H1 (cell line): ENCODE measurements around the gene ZNF770. TPM values are rescaled to one million over a fixed set of nuclear protein-coding genes. Genes with fewer than 3 reads are reported as not detected.

ENCODE experiments used
- CTCF ChIA-PET: fragments of 300-600 bp; sonication (Branson Sonifier 250); formaldehyde crosslinking; loops from one replicate; lab custom pipeline; 2021; ENCODE audit not compliant: partially characterized antibody; lab: Charles Lee
- POLR2A ChIA-PET: fragments of 300-600 bp; sonication (Branson Sonifier 250); formaldehyde crosslinking; loops from one replicate; lab custom pipeline; 2021; ENCODE audit warnings: inconsistent platforms; ENCODE audit not compliant: partially characterized antibody; lab: Charles Lee
- DNase-seq, 2 experiments: peaks; one replicate each; pipeline versions ENCODE4 v3.0.0 to v3.0.0-alpha.2; 2010 to 2022; ENCODE audit warnings: low spot score in 2 of 2, low read depth in 1 of 2, mixed read lengths in 1 of 2
- FAIRE-seq: peaks from 2 replicates; lab custom pipeline; 2011; peaks lifted over from hg19 to GRCh38; lab: Jason Lieb, UNC
- H2AFZ ChIP-seq: 2 replicates; pipeline ENCODE4 v1.8.1; 2012; ENCODE audit warnings: low read length, inconsistent platforms
- H2AK5ac ChIP-seq: 2 replicates; pipeline ENCODE4 v1.6.1; 2013; ENCODE audit warnings: low read depth, low read length
- H2BK120ac ChIP-seq: replicated peaks from 2 replicates; pipeline ENCODE3; 2013; ENCODE audit warnings: low read depth, low read length, inconsistent platforms
- H2BK12ac ChIP-seq: 2 replicates; pipeline ENCODE4 v1.6.1; 2013; ENCODE audit warnings: low read depth, low read length
- H2BK15ac ChIP-seq: 2 replicates; pipeline ENCODE4 v1.6.1; 2013; ENCODE audit warnings: low read length
- H2BK20ac ChIP-seq: 2 replicates; pipeline ENCODE4 v1.6.1; 2013; ENCODE audit warnings: low read length
- H2BK5ac ChIP-seq: 2 replicates; pipeline ENCODE4 v1.6.1; 2013; ENCODE audit warnings: low read depth, low read length
- H3K14ac ChIP-seq: 2 replicates; pipeline ENCODE4 v1.6.1; 2013; ENCODE audit warnings: inconsistent platforms; ENCODE audit not compliant: insufficient read length
- H3K18ac ChIP-seq: 2 replicates; pipeline ENCODE4 v1.6.1; 2013; ENCODE audit warnings: low read length; ENCODE audit errors: extremely low read depth
- H3K23ac ChIP-seq: 2 replicates; pipeline ENCODE4 v1.6.1; 2013; ENCODE audit warnings: inconsistent platforms; ENCODE audit not compliant: insufficient read length
- H3K23me2 ChIP-seq: 2 replicates; pipeline ENCODE4 v1.6.1; 2013; ENCODE audit warnings: low read depth, low read length
- H3K27ac ChIP-seq: 2 replicates; pipeline ENCODE4 v1.6.1; 2011; ENCODE audit warnings: low read depth, low read length, inconsistent platforms
- H3K27me3 ChIP-seq, 4 experiments: replicated peaks in 1 of 4; 1 replicate in 1 of 4; 2 replicates in 3 of 4; pipeline versions ENCODE4 v1.6.1 to v1.8.1; 2011 to 2013; ENCODE audit warnings: low read length in 3 of 4, mild to moderate bottlenecking in 3 of 4, inconsistent platforms in 2 of 4, mixed read lengths in 2 of 4, moderate library complexity in 1 of 4; ENCODE audit not compliant: control insufficient read depth in 3 of 4, insufficient read depth in 3 of 4; ENCODE audit errors: extremely low read depth in 1 of 4
- H3K36me3 ChIP-seq, 4 experiments: 2 replicates each; pipeline versions ENCODE4 v1.6.1 to v1.8.1; 2011 to 2013; ENCODE audit warnings: mild to moderate bottlenecking in 4 of 4, low read length in 3 of 4, moderate library complexity in 2 of 4, control low read depth in 1 of 4, inconsistent platforms in 1 of 4; ENCODE audit not compliant: insufficient read depth in 4 of 4, control insufficient read depth in 2 of 4
- H3K4ac ChIP-seq: replicated peaks from 2 replicates; pipeline ENCODE3; 2013; ENCODE audit warnings: low read length, low read depth, mixed read lengths, inconsistent platforms; ENCODE audit not compliant: insufficient read length
- H3K4me1 ChIP-seq, 4 experiments: replicated peaks in 1 of 4; 1 replicate in 1 of 4; 2 replicates in 3 of 4; pipeline versions ENCODE4 v1.6.1 to v1.8.1; 2011 to 2013; ENCODE audit warnings: low read length in 3 of 4, inconsistent platforms in 2 of 4, mixed read lengths in 1 of 4; ENCODE audit not compliant: insufficient read depth in 4 of 4, control insufficient read depth in 3 of 4
- H3K4me2 ChIP-seq, 2 experiments: 2 replicates each; pipeline versions ENCODE4 v1.6.1 to v1.8.1; 2011 to 2013; ENCODE audit warnings: low read depth in 2 of 2, low read length in 2 of 2, control low read depth in 1 of 2, inconsistent platforms in 1 of 2, mild to moderate bottlenecking in 1 of 2; ENCODE audit not compliant: insufficient read depth in 1 of 2
- H3K4me3 ChIP-seq, 4 experiments: fragments of 200-600, 300-600 bp in 1 of 4; sonication (generic), shearing (Covaris generic), sonication (Bioruptor Twin) in 1 of 4; 2 replicates each; pipeline versions ENCODE4 v1.5.1 to v1.8.1; 2011 to 2016; ENCODE audit warnings: low read length in 4 of 4, low read depth in 3 of 4, control low read depth in 2 of 4, inconsistent platforms in 2 of 4, mild to moderate bottlenecking in 2 of 4, mixed read lengths in 1 of 4, moderate library complexity in 1 of 4; ENCODE audit not compliant: insufficient read depth in 2 of 4; ENCODE audit errors: extremely low read depth in 1 of 4
- H3K56ac ChIP-seq: replicated peaks from 2 replicates; pipeline ENCODE3; 2013; ENCODE audit warnings: low read depth, mild to moderate bottlenecking, mixed read lengths, low read length, inconsistent platforms; ENCODE audit not compliant: insufficient read length
- H3K79me1 ChIP-seq: 2 replicates; pipeline ENCODE4 v1.6.1; 2013; ENCODE audit warnings: low read depth, low read length, control low read depth
- H3K79me2 ChIP-seq, 2 experiments: 2 replicates each; pipeline versions ENCODE4 v1.6.1 to v1.8.1; 2012 to 2013; ENCODE audit warnings: low read length in 2 of 2, mild to moderate bottlenecking in 2 of 2, inconsistent platforms in 1 of 2; ENCODE audit not compliant: insufficient read depth in 2 of 2, control insufficient read depth in 1 of 2
- H3K9ac ChIP-seq, 4 experiments: replicated peaks in 1 of 4; 1 replicate in 1 of 4; 2 replicates in 3 of 4; pipeline versions ENCODE4 v1.6.1 to v1.8.1; 2011 to 2013; ENCODE audit warnings: low read depth in 3 of 4, low read length in 3 of 4, control low read depth in 2 of 4, mild to moderate bottlenecking in 2 of 4, moderate library complexity in 2 of 4, inconsistent platforms in 1 of 4; ENCODE audit errors: extremely low read depth in 1 of 4
- H3K9me3 ChIP-seq, 2 experiments: 2 replicates each; pipeline versions ENCODE4 v1.6.1 to v1.8.1; 2012 to 2013; ENCODE audit warnings: mild to moderate bottlenecking in 2 of 2, moderate library complexity in 2 of 2, control low read depth in 1 of 2, inconsistent platforms in 1 of 2, low read depth in 1 of 2, low read length in 1 of 2, mixed read lengths in 1 of 2; ENCODE audit not compliant: insufficient read depth in 2 of 2
- H4K20me1 ChIP-seq, 2 experiments: replicated peaks in 1 of 2; 2 replicates each; pipeline versions ENCODE3 to v1.8.1; 2011 to 2013; ENCODE audit warnings: inconsistent platforms in 2 of 2, low read length in 2 of 2, mild to moderate bottlenecking in 1 of 2; ENCODE audit not compliant: insufficient read depth in 2 of 2, control insufficient read depth in 1 of 2
- H4K5ac ChIP-seq: 2 replicates; pipeline ENCODE4 v1.6.1; 2013; ENCODE audit warnings: low read length, low read depth, mixed read lengths, inconsistent platforms; ENCODE audit not compliant: insufficient read length
- H4K8ac ChIP-seq: 2 replicates; pipeline ENCODE4 v1.8.0; 2013; ENCODE audit warnings: mild to moderate bottlenecking, moderate library complexity, low read length, inconsistent platforms; ENCODE audit not compliant: insufficient read depth; ENCODE audit errors: extremely low read depth
- H4K91ac ChIP-seq: replicated peaks from 2 replicates; pipeline ENCODE3; 2013; ENCODE audit warnings: low read length, mixed read lengths, inconsistent platforms; ENCODE audit not compliant: insufficient read length
- BACH1 ChIP-seq: IDR thresholded peaks from 2 replicates; pipeline ENCODE4 v1.6.1; 2012; ENCODE audit warnings: low read length, improper control_type of control experiment
- CTCF ChIP-seq, 3 experiments: IDR thresholded peaks; 1 replicate in 2 of 3; 2 replicates in 1 of 3; pipeline versions ENCODE4 v1.5.1 to v1.6.1; 2011; ENCODE audit warnings: low read length in 3 of 3, mild to moderate bottlenecking in 3 of 3, inconsistent platforms in 2 of 3, low read depth in 1 of 3, moderate library complexity in 1 of 3; ENCODE audit not compliant: insufficient read depth in 1 of 3; ENCODE audit errors: control extremely low read depth in 1 of 3
- JUND ChIP-seq: IDR thresholded peaks from 2 replicates; pipeline ENCODE4 v1.6.1; 2011; ENCODE audit warnings: mild to moderate bottlenecking, improper control_type of control experiment, low read length
- SIRT6 ChIP-seq: IDR thresholded peaks from one replicate; pipeline ENCODE4 v1.7.1; 2012; ENCODE audit warnings: low read length, inconsistent platforms
- WGBS, 2 experiments: shearing (Covaris generic) in 1 of 2; methylation state at CpG; one replicate each; pipeline versions ENCODE4 v1.1.6 to v1.1.7; 2013 to 2015; ENCODE audit warnings: low lambda C conversion rate in 2 of 2, mixed read lengths in 2 of 2, inconsistent platforms in 1 of 2, low coverage in 1 of 2, missing lambda C conversion rate in 1 of 2; ENCODE audit not compliant: insufficient replicate concordance in 2 of 2, insufficient coverage in 1 of 2, insufficient read length in 1 of 2; ENCODE audit errors: extremely low coverage in 1 of 2, missing lambda C conversion rate in 1 of 2; 5-methylcytosine and 5-hydroxymethylcytosine counted together
- polyA plus RNA-seq, 7 experiments: library from polyadenylated mRNA; depleted of rRNA in 3 of 7; stranded (reverse) in 5 of 7; unstranded in 2 of 7; fragments of >200 nt in 5 of 7; fragments of 200-250 nt in 2 of 7; gene quantifications; 1 replicate in 5 of 7; 2 replicates in 1 of 7; 4 replicates in 1 of 7; pipeline versions ENCODE4 v1.2.1 to v1.2.3, GENCODE V29; 2011 to 2013; ENCODE audit warnings: missing spikeins in 2 of 7, mixed read lengths in 2 of 7
- total RNA-seq: library from RNA; stranded (reverse); fragmentation: NEBNext Ultra II Directional; extraction: Animal tissue kit (Norgen Biotek cat#: 25700); gene quantifications from 2 replicates; pipeline ENCODE4 v1.2.1, GENCODE V29; 2021

The ZNF770 gene
- total and polyA plus RNA-seq, 2 of the 8 experiments (the other 6 are each of a cell fraction or from before 2014, with no cell fraction given) = 24.8 to 143 TPM

DNA sequence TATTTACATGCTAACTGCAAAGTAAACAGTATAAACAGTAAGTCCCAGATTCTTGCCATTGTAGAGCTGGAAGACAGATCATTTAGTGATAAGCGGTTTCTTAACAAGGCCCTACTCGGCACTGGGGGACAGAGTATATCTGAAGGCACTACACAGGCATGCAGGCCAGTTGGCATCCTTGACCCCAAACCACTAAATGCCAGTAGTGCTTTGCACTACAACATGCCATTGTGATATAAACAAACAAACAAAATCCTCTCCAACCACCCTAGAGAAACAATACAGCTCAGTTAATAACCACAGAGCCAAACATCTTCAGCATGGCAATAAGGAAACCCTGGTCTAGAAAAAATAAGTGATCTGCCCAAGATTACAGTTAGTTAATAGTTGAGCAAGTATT lies 23.8 kb downstream of the ZNF770 start:
- H3K14ac ChIP-seq = no peak overlapping the region
- H3K4me2 ChIP-seq = no peak overlapping the region
- peaks cover 2% of the 10 kb centered on the region for H3K79me1 ChIP-seq
- no peak overlapping the region for H2BK5ac ChIP-seq
- no peak overlapping the region for H2BK12ac ChIP-seq
- H3K56ac ChIP-seq = no peak overlapping the region
- no peak overlapping the region for H3K9ac ChIP-seq
- no peak overlapping the region for H4K8ac ChIP-seq
- H3K23me2 ChIP-seq = peaks cover 8% of the 10 kb centered on the region
- no peak overlapping the region for H2BK20ac ChIP-seq
- H4K5ac ChIP-seq = no peak overlapping the region
- H3K27me3 ChIP-seq = no peaks in the 10 kb centered on the region
- no peak overlapping the region for H4K91ac ChIP-seq
- FAIRE-seq (no peak), DNase-seq (no peak)
- H3K23ac ChIP-seq = no peak overlapping the region
- H4K20me1 ChIP-seq = peaks cover 0 to 6% of the 10 kb centered on the region in 2 experiments
- H3K4ac ChIP-seq = no peak overlapping the region
- H3K9me3 ChIP-seq = no peaks in the 10 kb centered on the region
- H3K4me1 ChIP-seq = peaks cover 0 to 3% (median 0%) of the 10 kb centered on the region in 4 experiments; a peak in 1 of 7 replicates
- H3K27ac ChIP-seq = no peak overlapping the region
- WGBS, 2 experiments = 96% methylated on average over 2 of the region's 2 CpGs; no CpG with 5 or more reads in 1 of the 2 experiments
- no peak overlapping the region for H2AK5ac ChIP-seq
- TF ChIP-seq BACH1 (no peak), JUND (no peak), SIRT6 (no peak), CTCF (IDR thresholded peaks at IDR 0.05; ENCODE audit: control extremely low read depth in 1 of 3, insufficient read depth in 1 of 3, low read depth in 1 of 3, low read length in 3 of 3) (no peak)
- H3K79me2 ChIP-seq = peaks cover 13 to 47% of the 10 kb centered on the region in 2 experiments
- H2BK15ac ChIP-seq = no peak overlapping the region
- peaks cover 2 to 32% (median 5%) of the 10 kb centered on the region in 4 experiments; a peak in 5 of 8 replicates for H3K36me3 ChIP-seq
- H3K4me3 ChIP-seq = no peak overlapping the region
- no peak overlapping the region for H2AFZ ChIP-seq
- ChIA-PET POLR2A (interaction anchor here (0.6 kb wide), 1 partner anchor 475 kb away, joined by 4 read pairs; no protein-coding TSS in a partner anchor), CTCF (interaction anchor here (0.7 kb wide), 1 partner anchor 283 kb away, joined by 3 read pairs; no protein-coding TSS in a partner anchor)
- H3K18ac ChIP-seq = no peak overlapping the region
- no peak overlapping the region for H2BK120ac ChIP-seq
